ENCODE results near the gene STRN4. TPM values are rescaled to one million over a fixed set of nuclear protein-coding genes. Genes with fewer than 3 reads are reported as not detected.

STRN4 gene
- total RNA-seq, 1 donor from 2014 or later: 111 TPM

- H3K36me3 ChIP-seq (ENCODE audit: control insufficient read depth, insufficient read depth, low read length): peaks cover 12% of the 10 kb centered on the region
- DNase-seq (ENCODE audit: low read depth): no peak
- no peak overlapping the region for H3K4me3 ChIP-seq (ENCODE audit: low read depth, low read length)
Observed at GRCh38 chr19:46733690-46734292, 12.5 kb downstream of the STRN4 start.

GRCh38 chr19:46732966-46733689 lies 13.1 kb downstream of the STRN4 start:
- no peak for DNase-seq (ENCODE audit: low read depth)
- H3K4me3 ChIP-seq (ENCODE audit: low read depth, low read length): no peak overlapping the region
- no peak for TF ChIP-seq CTCF (IDR thresholded peaks at IDR 0.05; ENCODE audit: insufficient read depth, low read length, poor library complexity, severe bottlenecking)
- no peaks in the 10 kb centered on the region for H3K27me3 ChIP-seq (ENCODE audit: control insufficient read depth, insufficient read depth, low read length)
- H3K36me3 ChIP-seq (ENCODE audit: control insufficient read depth, insufficient read depth, low read length): peaks cover 10% of the 10 kb centered on the region

More at GRCh38 chr19:46733690-46734292, 12.5 kb downstream of the STRN4 start:
- TF ChIP-seq CTCF (IDR thresholded peaks at IDR 0.05; ENCODE audit: insufficient read depth, low read length, poor library complexity, severe bottlenecking): no peak
- H3K27me3 ChIP-seq (ENCODE audit: control insufficient read depth, insufficient read depth, low read length): no peaks in the 10 kb centered on the region

DNA sequence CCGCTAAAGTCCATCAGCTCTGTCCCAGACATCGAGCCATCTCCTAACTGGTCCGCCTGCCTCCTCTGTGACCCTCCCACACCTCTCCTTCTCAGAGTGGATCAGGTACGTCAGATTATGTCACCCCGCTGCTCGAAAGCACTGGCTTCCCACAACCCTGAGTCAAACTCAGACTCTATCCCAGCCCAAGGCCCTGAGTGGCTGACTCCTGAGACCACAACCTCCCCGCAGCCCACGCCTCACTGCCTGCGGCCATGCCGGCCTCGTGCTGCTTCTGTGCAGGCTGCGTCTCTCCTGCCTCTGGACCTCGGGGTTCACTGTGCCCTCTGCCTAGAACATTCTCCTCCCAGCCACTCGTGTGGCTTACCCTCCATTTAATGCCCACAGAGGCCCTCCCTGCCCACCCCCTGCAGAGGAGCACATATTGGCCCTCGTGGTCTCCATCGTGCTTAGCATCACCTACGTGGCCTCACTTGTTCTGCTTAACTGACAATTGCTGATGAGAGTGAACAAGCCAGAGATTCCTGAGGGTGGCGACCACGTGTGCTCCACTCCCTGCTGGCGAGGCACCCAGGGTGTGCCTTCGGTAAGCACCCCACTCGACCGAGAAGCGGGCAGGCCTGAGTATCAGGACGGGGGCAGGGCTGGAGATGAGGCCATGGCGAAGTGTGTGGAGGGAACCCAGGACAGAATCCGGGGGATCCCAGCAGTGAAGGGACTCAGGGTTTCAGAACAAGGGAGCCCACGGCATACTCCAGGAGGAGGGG lies 13.9 kb downstream of the STRN4 start:
- H3K36me3 ChIP-seq (ENCODE audit: control insufficient read depth, insufficient read depth, low read length): peaks cover 10% of the 10 kb centered on the region
- no peak for TF ChIP-seq CTCF (IDR thresholded peaks at IDR 0.05; ENCODE audit: insufficient read depth, low read length, poor library complexity, severe bottlenecking)
- H3K27me3 ChIP-seq (ENCODE audit: control insufficient read depth, insufficient read depth, low read length): no peaks in the 10 kb centered on the region
- H3K4me3 ChIP-seq (ENCODE audit: low read depth, low read length): no peak overlapping the region
- DNase-seq (ENCODE audit: low read depth): peak; percentile 70

- no peak for TF ChIP-seq CTCF (IDR thresholded peaks at IDR 0.05; ENCODE audit: insufficient read depth, low read length, poor library complexity, severe bottlenecking)
- Histone ChIP-seq H3K36me3 (ENCODE audit: control insufficient read depth, insufficient read depth, low read length) (peaks cover 11% of the 10 kb centered on the region), H3K27me3 (ENCODE audit: control insufficient read depth, insufficient read depth, low read length) (no peaks in the 10 kb centered on the region), H3K4me3 (ENCODE audit: low read depth, low read length) (no peak overlapping the region)
- DNase-seq (ENCODE audit: low read depth): no peak
Observed at GRCh38 chr19:46731584-46731983, 14.7 kb downstream of the STRN4 start.

DNA sequence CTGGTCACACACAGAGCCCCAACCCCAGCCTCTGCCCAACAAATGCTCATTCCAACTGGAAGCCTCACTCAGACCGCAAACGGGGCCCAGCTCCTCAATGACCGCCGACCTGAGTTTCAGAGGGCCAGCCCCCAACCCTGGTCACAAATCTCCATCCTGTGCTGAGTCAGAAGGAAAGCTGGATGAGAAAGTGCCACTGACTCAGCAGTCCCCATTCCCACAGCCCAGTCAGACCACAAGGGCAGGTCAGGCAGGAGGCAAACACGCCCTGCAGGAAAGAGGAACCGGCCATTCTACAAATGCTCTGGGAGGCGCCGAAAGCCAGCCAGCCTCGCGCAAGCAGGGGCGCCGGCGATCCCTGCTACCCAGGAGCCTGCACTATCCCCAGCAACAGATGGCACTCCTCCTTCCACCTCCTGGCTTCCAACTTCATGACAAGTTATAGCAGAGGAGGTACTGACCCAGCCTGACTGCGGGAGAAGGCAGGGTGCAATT lies 15.2 kb downstream of the STRN4 start:
- no peaks in the 10 kb centered on the region for H3K27me3 ChIP-seq (ENCODE audit: control insufficient read depth, insufficient read depth, low read length)
- TF ChIP-seq CTCF (IDR thresholded peaks at IDR 0.05; ENCODE audit: insufficient read depth, low read length, poor library complexity, severe bottlenecking): no peak
- DNase-seq (ENCODE audit: low read depth): peak; percentile 75
- no peak overlapping the region for H3K4me3 ChIP-seq (ENCODE audit: low read depth, low read length)
- H3K36me3 ChIP-seq (ENCODE audit: control insufficient read depth, insufficient read depth, low read length): peaks cover 11% of the 10 kb centered on the region
